GM21737 (cell line): Measurements from ENCODE around the gene JAML.

Source experiments
- ATAC-seq: cut with Tn5 transposase; IDR thresholded peaks from one replicate; pipeline ENCODE4 v1.9.1; 2021; ENCODE audit warnings: mild to moderate bottlenecking, moderate library complexity; ENCODE audit not compliant: unreplicated experiment

Gene JAML

DNA sequence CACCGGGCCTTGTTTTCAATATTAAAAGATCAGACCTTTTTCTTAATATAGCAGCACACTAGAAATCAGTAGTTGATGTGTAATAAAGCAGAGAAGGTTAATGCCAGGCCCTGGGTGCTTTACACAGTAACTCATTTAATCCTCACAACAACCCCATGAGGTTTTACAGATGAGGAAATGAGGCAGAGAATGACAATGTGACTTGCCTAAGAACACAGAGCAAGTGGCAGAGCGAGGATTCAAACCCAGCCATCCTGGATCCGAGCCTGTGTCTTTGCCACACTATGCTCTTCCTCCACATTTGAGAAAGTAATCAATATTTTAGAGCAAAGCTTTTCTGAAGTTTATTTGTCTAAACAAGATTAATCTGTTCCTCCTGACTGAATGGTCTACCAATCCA is 7.2 kb downstream of the JAML start:
- ATAC-seq: no peak

DNA sequence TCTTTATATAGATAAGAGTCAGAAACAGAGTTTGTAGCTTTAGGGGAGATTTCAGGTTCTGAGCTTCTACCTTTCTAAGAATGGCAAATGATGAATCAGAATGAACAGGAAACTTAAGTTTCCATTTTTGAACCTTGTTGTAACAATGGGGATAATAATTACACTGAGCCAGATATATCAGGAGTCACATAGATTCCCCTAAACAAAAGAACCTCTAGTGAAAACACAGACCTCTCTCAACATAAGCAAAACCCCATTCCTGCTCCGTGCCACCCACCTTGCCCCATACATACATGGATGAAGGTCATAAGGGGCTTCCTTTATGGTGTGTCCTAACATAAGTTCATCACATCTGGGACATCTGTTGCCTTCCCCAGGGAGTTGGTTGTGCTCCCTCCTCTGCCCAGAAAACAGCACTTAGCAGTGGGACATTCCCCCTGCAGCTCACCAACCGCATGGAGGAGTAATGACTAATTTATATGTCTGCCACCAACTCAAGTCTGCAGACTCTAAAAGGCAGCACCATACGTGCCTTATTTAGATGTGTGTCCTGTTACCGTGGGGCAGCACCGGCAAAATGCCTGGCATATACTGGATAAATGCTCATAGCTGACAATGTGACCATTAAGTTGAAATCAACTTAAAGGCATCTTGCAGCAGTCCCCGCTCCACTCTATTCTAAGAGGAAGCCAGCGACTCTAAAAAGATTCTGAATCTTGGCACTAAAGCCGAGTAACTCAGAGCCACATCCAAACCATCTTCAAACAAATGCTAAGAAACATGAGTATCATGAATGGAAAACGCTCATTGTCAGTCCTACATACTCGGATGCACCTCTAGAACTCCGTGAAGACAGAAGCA is 8.0 kb downstream of the JAML start:
- peak; percentile 48 for ATAC-seq

DNA sequence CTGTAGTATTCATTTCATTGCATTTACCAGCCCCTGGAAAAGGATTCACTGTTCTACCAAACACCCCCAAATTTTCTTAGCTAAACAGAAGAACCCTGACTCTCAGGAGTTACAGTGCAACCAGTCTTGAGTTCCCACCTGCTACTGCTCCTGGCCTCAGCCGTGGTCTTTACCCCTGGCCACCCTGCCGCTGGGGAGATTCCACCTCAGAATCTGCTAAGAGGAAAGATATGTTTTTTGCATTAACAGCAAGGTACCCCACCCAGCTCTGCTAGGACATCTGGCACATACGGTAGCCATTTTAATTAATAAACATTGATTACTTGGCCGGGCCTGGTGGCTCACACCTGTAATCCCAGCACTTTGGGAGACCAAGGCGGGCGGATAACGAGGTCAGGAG is 9.0 kb downstream of the JAML start:
- ATAC-seq: no peak

DNA sequence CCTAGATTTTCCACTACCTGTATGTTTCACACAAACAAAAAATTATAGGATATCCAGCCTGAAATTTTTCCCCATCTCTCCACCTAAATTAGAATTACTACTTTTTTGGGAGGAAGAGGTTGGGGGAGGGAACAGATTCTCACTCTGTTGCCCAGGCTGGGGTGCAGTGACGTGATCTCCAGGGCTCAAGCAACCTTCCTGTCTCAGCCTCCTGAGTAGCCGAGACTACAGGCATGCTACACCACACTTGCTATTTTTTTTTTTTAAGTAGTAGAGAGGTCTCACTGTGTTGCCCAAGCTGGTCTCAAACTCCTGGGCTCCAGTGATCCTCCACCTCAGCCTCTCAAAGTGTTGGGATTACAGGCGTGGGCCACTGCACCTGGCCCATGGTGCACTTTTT is 9.5 kb downstream of the JAML start:
- no peak for ATAC-seq

DNA sequence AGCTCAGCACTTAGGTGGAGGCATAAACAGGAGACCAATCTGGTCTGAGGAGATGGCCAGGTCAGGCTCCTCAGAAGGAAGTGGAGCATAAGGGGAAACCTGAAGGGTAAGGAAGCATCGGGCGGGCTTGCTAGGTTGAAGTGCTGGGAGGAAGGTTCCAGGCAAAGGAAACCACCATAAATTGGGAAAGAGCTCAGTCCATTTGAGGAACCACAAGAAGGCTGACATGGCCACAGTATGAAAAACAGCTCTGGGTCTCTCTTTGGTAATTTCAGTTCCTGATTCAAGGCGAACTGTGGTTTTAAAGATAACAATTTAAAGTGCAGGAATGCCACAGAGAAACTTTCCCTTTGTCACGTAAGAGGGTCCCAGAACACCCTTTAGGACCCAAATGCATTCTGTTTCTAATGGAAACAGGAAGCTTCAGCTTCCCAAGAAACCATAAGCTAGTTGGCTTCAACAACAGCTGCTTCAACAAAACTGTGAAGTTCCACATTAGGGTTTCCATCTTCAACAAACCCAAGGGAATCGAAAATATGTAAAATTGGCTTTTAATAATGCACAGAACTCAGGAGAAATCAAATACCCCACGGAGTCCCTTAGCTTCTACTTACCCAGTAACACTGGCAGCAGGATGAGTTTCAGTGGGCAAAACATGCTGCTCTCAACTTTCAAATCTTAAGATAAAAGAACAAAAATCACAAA is 10.4 kb downstream of the JAML start:
- peak; percentile 36 for ATAC-seq

DNA sequence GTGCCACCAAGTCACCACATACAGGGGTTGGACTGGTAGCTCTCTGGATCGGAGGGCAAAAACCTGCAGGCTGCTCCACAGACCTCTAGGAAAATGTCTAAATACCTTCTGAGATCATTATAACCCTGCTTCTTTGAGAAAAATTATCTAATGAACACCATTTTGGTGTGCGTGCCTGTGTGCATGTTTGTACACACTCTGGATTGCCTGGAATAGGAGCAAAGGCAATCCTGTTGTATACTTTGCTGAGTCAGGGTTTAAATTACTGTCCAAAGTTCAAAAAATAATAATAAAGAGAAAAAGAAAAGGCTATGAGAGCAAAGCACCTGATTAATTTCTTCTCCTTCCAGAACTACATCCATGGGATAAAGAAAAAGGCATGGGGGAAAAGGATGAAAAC is 11.0 kb downstream of the JAML start:
- ATAC-seq: no peak

DNA sequence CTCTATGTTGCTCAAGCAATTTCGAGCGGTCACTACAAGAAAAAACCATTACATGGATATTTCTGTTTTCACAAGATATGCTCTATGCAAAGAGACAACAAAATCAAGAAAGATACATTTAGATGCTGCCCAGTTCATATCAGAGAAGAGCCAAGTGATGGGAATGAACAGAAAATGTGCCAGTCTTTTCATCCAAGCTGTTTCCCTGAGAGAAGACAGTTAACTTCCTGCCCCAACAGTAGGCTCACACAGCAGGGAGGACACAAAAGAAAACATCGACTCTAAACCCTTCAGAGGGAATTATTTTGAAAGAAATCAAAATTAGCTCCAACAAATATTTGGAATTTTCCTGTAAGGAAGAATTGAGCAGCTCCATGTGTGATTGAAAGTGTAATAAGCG is 11.6 kb downstream of the JAML start:
- ATAC-seq: no peak

DNA sequence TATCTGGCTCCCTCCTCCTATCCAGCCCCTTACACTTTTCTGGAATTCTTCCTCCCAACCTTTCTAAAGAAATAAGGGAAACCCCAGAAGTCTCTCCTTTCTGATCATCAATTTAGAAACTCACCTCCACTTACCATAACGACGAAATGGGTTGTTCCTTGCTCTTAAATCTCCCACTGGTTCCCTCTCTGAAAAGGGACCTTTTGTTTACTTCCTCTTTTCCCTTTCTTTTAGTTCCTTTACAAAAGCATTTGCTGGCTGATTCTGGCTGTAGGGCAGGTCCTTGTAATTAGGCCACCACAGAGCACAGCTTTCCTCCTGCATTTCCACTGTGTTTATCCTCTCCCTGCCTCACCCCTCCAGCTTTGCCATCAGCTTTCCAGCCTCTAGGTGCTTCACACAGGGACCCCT is 12.0 kb downstream of the JAML start:
- no peak for ATAC-seq

DNA sequence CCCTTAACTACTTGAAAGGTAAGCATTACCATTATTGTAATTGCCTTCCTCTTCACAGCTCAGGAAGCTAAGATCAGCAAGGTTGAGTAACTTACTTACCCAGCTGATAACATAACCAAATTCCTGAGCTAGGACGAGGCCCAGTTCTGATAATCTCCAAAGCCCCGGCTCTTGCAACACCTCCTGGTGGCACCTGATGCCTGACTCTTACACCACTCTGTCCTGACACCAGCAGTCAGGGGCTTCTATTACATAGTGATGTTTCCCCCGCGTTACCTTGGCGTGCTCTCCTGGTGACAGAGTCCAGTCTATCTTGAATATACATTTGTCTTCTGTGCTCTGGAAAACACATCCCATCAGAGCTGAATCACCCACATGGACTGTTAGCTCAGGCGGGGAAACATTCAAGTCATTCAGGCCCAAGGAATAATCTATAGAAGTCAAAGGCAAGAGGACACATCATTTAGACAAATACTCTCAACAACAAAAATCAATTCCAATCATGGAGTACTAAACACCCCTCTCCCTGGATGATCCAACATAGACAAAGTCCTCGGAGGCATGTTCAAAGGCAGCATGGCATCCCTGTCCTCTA is 12.6 kb downstream of the JAML start:
- ATAC-seq: no peak

DNA sequence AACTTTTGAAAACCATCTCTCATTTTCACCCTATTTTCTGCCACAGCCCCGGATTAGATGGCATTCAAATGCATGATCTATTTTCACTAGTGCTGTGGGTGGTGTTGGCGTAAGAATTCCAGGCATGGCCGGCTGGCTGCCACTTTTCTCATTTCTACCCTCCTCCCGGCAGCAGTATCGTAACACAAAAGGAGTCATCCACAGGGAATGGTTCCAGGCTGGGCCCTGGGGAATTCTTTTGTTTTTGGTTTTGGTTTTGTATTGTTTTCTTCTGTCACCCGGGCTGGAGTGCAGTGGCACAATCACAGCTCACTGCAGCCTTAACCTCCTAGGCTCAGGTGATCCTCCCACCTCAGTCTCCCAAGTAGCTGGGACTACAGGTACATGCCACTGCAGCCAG is 13.8 kb downstream of the JAML start:
- no peak for ATAC-seq

DNA sequence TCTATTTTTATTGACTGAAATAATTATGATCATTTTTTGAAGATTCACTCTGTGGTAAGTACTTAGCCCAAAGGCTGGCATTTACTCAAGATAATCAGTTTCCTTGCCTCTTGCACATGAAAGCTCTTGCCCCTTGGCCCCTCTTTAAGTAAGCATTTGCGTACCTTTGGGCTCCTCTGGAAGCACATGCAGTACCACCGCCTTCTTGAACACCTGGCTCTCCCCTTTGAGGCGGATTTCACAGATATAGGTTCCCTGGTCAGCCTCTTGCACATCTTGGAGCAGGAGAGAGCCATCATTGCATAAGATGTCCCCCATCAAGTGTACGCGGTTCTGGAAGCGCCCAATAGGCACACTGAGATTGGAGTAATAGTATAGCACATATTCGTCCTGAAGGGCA is 14.5 kb downstream of the JAML start:
- ATAC-seq: no peak

DNA sequence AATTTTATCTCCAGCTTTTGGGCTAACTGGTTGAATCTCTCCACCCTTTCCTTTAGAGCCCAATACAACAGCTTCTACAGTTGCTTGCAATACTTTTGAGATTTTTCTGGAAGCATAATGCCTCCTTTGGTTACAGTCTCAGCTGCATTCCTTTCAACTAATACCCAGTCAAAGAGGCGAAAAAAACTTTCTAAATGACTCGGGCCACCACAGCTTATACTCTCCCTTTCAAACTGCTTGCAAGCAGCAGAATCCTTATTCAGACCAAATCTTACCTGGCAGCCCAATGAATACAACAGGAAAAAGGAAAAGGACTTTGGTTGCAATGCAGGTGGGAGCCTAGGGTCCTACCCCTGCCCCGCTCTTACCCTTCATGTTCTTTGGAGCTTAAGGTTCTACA is 15.8 kb downstream of the JAML start:
- ATAC-seq: no peak

DNA sequence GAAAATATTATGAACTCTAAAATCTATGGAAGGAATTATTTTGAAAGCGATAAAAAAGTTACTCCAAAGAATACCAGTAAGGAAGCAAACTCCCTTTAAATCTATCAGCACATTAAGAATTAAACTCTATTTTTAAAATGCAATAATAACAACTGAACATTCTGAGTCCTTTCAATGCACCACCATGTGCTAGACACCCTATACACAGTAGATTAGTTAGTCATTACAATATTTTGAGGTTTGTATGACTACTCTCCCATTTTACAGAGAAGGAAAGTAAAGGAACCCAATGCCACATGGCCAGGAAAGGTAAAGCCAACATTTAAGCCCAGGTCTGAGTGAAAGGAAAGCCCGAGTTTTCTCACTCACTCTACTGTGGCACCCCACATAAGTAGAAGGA is 17.7 kb downstream of the JAML start:
- no peak for ATAC-seq

DNA sequence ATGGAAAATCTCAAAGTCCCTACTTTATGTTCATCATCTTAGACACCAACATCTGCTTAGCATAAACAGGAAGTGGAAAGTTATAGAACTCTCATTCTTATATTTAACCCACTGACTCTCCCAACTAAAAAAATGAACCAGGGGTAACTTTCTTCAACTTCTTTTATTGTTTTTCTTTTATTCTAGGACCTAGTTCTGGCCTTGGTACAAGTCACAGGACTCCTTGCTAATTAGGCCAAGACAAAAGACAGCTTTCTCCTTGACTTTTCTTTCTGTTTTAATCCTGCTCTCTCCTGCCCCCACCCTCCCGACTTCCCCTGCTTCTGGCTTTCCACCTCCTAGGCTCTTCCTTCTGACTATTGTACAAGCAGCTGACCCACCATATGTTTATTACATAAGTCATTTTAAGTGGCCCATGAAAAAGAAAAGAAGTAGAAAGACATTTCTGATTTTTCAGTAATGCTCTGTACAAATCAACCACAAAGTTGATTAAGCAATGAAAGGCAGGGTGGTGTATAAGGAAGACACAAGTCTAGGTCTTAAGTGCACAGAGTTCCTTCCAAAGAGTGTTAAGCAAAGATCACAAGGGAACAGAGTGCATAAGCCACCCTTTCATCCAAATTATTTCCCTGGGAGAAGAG is 18.3 kb downstream of the JAML start:
- ATAC-seq: no peak

DNA sequence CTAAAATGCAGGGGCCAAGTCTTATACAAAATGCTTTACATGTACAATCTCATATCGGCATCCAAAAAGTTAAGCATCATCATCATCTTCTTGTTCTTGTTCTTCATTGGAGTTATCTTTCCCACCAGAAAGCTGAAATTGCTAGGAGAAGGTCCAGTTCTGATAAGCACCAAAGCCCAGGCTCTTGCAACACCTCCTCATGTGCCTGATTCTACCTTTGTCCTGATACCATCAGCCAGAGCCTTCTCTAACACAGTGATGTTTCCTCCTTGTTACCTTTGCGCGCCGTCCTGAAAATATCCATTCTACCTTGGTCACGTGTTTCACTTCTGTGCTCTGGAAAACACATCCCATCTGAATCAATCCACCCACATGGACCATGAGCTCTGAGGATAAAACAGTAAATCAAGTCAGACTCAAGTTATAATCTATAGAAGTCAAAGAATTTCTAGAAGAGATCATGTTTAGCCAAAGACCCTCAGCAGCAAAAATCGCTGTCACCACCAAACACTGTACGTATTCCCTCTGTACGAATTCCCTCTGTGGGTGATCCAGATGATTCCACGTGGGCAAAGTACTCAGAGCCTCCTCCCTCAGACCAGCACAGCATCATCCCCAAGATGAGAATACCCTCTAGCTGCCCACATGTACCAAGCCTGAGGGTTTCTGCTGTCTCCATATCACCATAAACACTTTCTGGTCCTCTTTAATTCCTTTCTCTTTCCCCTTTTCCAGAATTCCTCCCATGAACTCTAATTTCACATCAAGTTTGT is 19.0 kb downstream of the JAML start:
- ATAC-seq: no peak

DNA sequence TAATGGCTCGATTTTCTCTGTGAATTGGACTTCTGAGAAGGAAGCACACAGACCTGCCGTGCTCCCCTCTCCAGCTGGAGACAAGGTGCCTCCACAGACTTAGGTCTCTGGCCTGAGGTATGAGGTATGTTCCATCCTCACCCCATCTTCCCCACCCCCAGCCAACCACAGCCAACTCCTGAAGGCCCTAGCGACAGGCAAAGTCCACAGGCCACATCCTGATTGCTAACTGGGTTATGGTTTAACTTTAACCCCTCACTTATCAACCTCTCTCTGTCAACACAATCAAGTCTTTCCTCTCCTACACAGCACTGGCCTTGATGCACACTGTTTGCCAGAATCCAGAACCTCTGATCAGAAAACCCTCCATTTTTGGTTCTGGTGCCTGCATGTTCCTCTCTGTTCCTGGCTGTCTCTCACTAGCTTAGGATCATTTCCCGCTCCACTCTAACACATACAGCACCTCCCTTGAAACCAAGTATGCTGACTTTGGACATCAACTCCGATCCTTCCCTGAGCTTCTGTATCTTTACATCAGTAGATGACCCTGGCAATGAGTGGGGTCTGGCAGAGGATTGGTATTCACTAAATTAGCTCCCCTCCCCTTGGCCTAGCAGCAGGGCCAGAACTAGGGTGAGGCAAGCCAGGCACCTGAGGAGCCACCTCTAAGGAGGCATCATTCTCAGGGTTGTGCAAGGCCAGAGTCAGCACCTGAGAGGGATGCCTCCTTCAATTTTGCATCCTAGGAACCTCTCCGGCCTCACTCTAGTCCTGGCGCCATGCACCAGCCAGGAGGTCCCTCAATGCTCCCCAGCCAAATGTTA is 22.0 kb downstream of the JAML start:
- no peak for ATAC-seq

DNA sequence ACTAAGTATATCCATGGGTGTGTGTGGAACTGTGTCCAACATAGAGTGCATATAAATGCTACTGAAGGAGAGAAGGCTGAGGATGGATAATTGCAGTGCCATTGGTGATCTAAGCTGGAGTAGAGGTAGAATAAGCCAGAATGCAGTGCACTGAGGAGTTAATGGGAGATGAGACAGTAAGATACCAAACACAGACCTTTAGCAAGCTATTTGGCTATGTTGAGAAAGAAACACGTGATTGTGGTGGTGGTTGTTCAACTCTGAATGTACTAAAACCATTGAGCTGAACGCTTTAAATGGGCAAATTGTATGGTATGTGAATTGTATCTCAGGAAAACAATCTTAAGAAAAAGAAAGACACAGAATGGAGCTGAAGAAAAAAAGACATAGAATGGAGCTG is 22.8 kb downstream of the JAML start:
- ATAC-seq: no peak

DNA sequence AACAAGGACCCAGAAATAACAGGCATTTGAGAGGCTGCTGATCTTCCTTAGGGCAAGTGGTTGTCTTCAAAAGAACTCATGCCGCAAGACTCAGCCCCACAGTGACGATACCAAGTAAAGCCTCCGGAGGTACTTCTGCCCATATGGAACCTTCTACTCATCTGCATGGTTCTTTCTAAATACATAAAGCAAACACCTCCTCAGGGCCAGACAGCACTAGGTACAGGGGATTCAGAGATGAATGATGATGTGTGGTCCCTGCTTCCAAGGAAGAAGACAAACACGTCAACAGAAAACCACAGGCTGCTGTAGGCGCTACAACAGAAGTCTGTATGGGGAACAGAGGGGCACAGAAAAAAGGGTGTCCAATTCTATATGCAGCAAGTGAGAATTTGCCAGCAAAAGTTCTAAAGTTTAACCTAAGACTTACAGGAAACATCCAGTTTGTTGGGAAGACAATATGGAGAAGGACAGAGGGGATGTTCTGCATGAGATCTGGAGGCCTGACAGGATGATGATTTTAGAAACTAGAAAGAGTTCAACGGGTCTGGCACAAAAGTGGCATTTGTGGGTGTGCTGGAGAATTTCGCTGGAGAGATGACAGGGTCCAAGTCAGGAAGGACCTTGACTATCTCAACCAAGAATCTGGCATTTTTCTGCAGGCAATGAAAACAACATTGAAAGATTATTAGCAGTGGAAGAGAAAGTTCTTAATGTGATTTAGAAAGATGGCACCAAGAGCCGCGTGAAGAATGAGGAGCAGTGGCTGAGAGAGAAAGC is 23.7 kb downstream of the JAML start:
- no peak for ATAC-seq

DNA sequence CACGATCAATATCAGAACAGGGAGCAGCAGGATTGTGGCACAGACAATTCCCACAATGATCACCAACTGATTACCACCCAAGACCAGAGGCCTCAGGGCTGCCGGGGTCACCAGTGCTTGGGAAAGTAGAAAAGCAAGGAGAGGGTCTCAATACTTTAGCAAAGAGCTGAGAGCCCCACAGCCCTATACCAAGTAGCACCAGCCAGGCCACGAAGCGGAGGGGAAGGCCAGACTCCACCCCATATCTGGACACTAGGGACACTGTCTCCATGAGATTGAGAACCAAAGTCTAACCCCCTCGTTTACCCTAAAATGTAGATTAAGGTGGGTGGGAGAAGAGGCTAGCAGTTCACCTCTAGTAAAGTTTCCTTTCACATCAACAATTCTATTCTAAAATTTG is 24.3 kb downstream of the JAML start:
- ATAC-seq: no peak
